Measurements from ENCODE around the gene NDUFS1. TPM values are rescaled to one million over a fixed set of nuclear protein-coding genes. Genes with fewer than 3 reads are reported as not detected.

The NDUFS1 gene
- total and polyA plus RNA-seq, 2 of the 8 experiments (the other 6 are each of a cell fraction or from before 2014, with no cell fraction given), result 42.1 to 97.0 TPM

DNA sequence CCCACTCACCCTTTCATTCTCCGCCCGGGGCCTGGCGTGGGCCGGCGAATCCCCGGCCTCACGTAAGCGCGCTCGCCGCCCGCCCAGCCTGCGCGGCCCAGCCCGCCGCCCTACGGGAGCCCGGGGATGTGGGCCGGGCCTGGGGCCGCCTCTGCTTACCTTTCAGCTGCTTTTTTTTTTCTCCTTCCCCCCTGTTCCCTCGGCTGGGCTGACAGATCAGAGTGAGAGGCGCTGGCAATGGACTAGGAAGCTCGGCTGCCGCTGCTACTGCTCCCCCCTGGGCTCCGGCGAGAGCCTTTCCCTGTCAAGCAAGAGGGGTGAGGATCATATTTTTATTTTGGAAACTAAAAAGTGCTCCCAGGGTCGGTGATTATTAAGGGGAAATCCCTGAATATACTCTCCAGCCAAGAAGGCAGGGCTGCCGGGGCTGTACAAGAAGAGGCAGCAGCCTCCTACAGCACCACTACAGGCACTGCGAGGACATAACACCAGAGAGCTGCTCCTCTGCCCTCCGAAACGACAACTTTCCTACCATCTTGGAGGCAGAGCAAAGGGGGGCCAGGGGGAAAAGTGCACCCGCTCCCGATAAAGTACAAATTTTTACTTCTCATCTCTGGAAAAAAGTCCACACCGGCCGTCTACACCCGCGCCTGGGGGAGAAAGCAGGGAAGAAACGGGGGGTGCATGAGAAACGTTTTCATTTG lies 73.3 kb downstream of the NDUFS1 start, which contains the start of gene INO80D (continued):
- TF ChIP-seq RBBP5 (IDR thresholded peaks at IDR 0.05; ENCODE audit: borderline replicate concordance, low read depth, low read length), result 0 out of 2 replicates have a peak, but pooled peaks have one; percentile 31
- peak; percentile 57 for TF ChIP-seq TBP (IDR thresholded peaks at IDR 0.05; ENCODE audit: low read depth, low read length)
- no peak for TF ChIP-seq ZNF274 (IDR thresholded peaks at IDR 0.05; ENCODE audit: borderline replicate concordance, extremely low read depth, low read length)
- TF ChIP-seq EZH2 (IDR thresholded peaks at IDR 0.05; ENCODE audit: low read depth, low read length, severe bottlenecking), result no peak
- TF ChIP-seq, protein P1, sequence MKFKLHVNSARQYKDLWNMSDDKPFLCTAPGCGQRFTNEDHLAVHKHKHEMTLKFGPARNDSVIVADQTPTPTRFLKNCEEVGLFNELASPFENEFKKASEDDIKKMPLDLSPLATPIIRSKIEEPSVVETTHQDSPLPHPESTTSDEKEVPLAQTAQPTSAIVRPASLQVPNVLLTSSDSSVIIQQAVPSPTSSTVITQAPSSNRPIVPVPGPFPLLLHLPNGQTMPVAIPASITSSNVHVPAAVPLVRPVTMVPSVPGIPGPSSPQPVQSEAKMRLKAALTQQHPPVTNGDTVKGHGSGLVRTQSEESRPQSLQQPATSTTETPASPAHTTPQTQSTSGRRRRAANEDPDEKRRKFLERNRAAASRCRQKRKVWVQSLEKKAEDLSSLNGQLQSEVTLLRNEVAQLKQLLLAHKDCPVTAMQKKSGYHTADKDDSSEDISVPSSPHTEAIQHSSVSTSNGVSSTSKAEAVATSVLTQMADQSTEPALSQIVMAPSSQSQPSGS (IDR thresholded peaks at IDR 0.05; ENCODE audit: low read length), result peak; percentile 43; the same call in 1 of the 2 replicates
- TF ChIP-seq ASH2L (IDR thresholded peaks at IDR 0.05; ENCODE audit: low read length), result peak; percentile 72
- no peak for TF ChIP-seq BRCA1 (IDR thresholded peaks at IDR 0.05; ENCODE audit: low read depth, low read length)
- no peak for TF ChIP-seq SIX5 (IDR thresholded peaks at IDR 0.05; ENCODE audit: low read depth, low read length)
- TF ChIP-seq RAD21 (IDR thresholded peaks at IDR 0.05 in 1 of 2, conservative IDR thresholded peaks at IDR 0.05 in 1 of 2; ENCODE audit: low read depth in 2 of 2, low read length in 2 of 2), result peak; percentile 37
- TF ChIP-seq SP1 (IDR thresholded peaks at IDR 0.05; ENCODE audit: low read depth, low read length), result no peak
- TF ChIP-seq CHD1 (IDR thresholded peaks at IDR 0.05; ENCODE audit: low read depth, low read length), result peak; percentile 50; the same call in 1 of the 2 replicates
- peak; percentile 47 for TF ChIP-seq SAP30 (IDR thresholded peaks at IDR 0.05; ENCODE audit: insufficient read depth, insufficient replicate concordance, low read length)
- no peak for TF ChIP-seq TCF12 (IDR thresholded peaks at IDR 0.05; ENCODE audit: low read depth, low read length)
- TF ChIP-seq KDM4A (IDR thresholded peaks at IDR 0.05; ENCODE audit: low read depth, low read length, severe bottlenecking), result peak; percentile 8
- no peak for TF ChIP-seq JUN (IDR thresholded peaks at IDR 0.05; ENCODE audit: low read depth, low read length)
- no peak for TF ChIP-seq RFX5 (IDR thresholded peaks at IDR 0.05; ENCODE audit: borderline replicate concordance, low read depth, low read length)
- TF ChIP-seq TAF1 (IDR thresholded peaks at IDR 0.05; ENCODE audit: low read depth, low read length), result peak; percentile 77
- TF ChIP-seq, protein P2, sequence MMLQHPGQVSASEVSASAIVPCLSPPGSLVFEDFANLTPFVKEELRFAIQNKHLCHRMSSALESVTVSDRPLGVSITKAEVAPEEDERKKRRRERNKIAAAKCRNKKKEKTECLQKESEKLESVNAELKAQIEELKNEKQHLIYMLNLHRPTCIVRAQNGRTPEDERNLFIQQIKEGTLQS (IDR thresholded peaks at IDR 0.05; ENCODE audit: insufficient read depth, low read depth, low read length), result no peak
- TF ChIP-seq YY1 (IDR thresholded peaks at IDR 0.05; ENCODE audit: low read depth, low read length), result peak; percentile 94
- no peak for TF ChIP-seq POU5F1 (IDR thresholded peaks at IDR 0.05; ENCODE audit: low read depth, low read length)
- peak in 1 of 2 experiments; percentile 74; a peak in 2 of 3 replicates for TF ChIP-seq POLR2A (IDR thresholded peaks at IDR 0.05; ENCODE audit: control extremely low read depth in 1 of 2, low read depth in 2 of 2, low read length in 2 of 2)
- TF ChIP-seq SIN3A (conservative IDR thresholded peaks at IDR 0.05 in 1 of 2, IDR thresholded peaks at IDR 0.05 in 1 of 2; ENCODE audit: low read depth in 1 of 2, low read length in 2 of 2), result peak; percentile 77 to 78; a peak in 1 of 4 replicates

All from H1 (cell line).